GM19099 (cell line): ENCODE measurements around the gene ST6GALNAC2.

Experiments
- POLR2A ChIP-seq: IDR thresholded peaks from 3 replicates; pipeline ENCODE4 v1.6.1; 2011; ENCODE audit warnings: low read depth; ENCODE audit not compliant: insufficient read length; ENCODE audit errors: extremely low read depth

The ST6GALNAC2 gene

GRCh38 chr17:76565728-76566612, 19.7 kb downstream of the ST6GALNAC2 start:
- TF ChIP-seq POLR2A, result no peak

- TF ChIP-seq POLR2A, result no peak
Measured at GRCh38 chr17:76562734-76563148, 22.9 kb downstream of the ST6GALNAC2 start.

GRCh38 chr17:76561799-76562268, 23.8 kb downstream of the ST6GALNAC2 start:
- TF ChIP-seq POLR2A, result no peak

- no peak for TF ChIP-seq POLR2A
Measured at GRCh38 chr17:76561332-76561731, 24.3 kb downstream of the ST6GALNAC2 start.

- TF ChIP-seq POLR2A, result no peak
Measured at GRCh38 chr17:76560877-76561221, 24.8 kb downstream of the ST6GALNAC2 start.

- TF ChIP-seq POLR2A, result no peak
Measured at GRCh38 chr17:76560036-76560876, 25.4 kb downstream of the ST6GALNAC2 start.

GRCh38 chr17:76558198-76559095, 27.2 kb downstream of the ST6GALNAC2 start:
- TF ChIP-seq POLR2A, result no peak

- peak; percentile 93 for TF ChIP-seq POLR2A
Measured at GRCh38 chr17:76557368-76558197, 28.1 kb downstream of the ST6GALNAC2 start.

GRCh38 chr17:76556765-76557367, 28.8 kb downstream of the ST6GALNAC2 start:
- no peak for TF ChIP-seq POLR2A

- TF ChIP-seq POLR2A, result no peak
Measured at GRCh38 chr17:76554131-76554530, 31.5 kb downstream of the ST6GALNAC2 start.

- TF ChIP-seq POLR2A, result no peak
Measured at GRCh38 chr17:76553178-76553908, 32.3 kb downstream of the ST6GALNAC2 start.

GRCh38 chr17:76551685-76552084, 34.0 kb downstream of the ST6GALNAC2 start:
- no peak for TF ChIP-seq POLR2A
